Tibial nerve (tissue), 4 donors: Measurements from ENCODE around the gene NXNL2. TPM values are rescaled to one million over a fixed set of nuclear protein-coding genes. Genes with fewer than 3 reads are reported as not detected.

Experiments used
- DNase-seq, 2 donors: peaks; one replicate each; pipeline ENCODE4 v3.0.0-alpha.2; 2019; ENCODE audit warnings: low spot score in 2 of 2
- H3K27ac ChIP-seq, 4 donors: fragments of 200-600 bp; sonication (generic) in 3 of 4; one replicate each; pipeline ENCODE4 v1.5.1; 2017 to 2019; ENCODE audit warnings: mild to moderate bottlenecking in 1 of 4
- H3K27me3 ChIP-seq, 2 donors: fragments of 200-600 bp; sonication (generic) in 1 of 2; one replicate each; pipeline versions ENCODE4 v1.5.1 to v1.6.0; 2017 to 2019
- H3K36me3 ChIP-seq, 3 donors: fragments of 200-600 bp; sonication (generic); one replicate each; pipeline ENCODE4 v1.5.1; 2018 to 2019
- H3K4me1 ChIP-seq, 4 donors: fragments of 200-600 bp; sonication (generic) in 3 of 4; one replicate each; pipeline ENCODE4 v1.5.1; 2017 to 2019
- H3K4me3 ChIP-seq, 4 donors: fragments of 200-600 bp; sonication (generic) in 3 of 4; one replicate each; pipeline ENCODE4 v1.5.1; 2017 to 2019; ENCODE audit warnings: mild to moderate bottlenecking in 1 of 4, moderate library complexity in 1 of 4
- H3K9me3 ChIP-seq, 4 donors: fragments of 200-600 bp; sonication (generic) in 3 of 4; one replicate each; pipeline ENCODE4 v1.5.1; 2017 to 2019
- EP300 ChIP-seq, 2 donors: sonication (generic); formaldehyde crosslinking; IDR thresholded peaks; one replicate each; pipeline ENCODE4 v1.6.1; 2017; ENCODE audit warnings: antibody characterized with exemption in 2 of 2, mild to moderate bottlenecking in 1 of 2
- POLR2A ChIP-seq, 2 donors: fragments of 450-650 bp; IDR thresholded peaks; one replicate each; pipeline ENCODE4 v1.6.1; 2017; ENCODE audit warnings: antibody characterized with exemption in 2 of 2, mild to moderate bottlenecking in 2 of 2, moderate library complexity in 2 of 2
- WGBS, 2 donors: methylation state at CpG; one replicate each; pipeline ENCODE4 v1.1.5; 2018; 5-methylcytosine and 5-hydroxymethylcytosine counted together
- total RNA-seq, 4 donors: library from RNA; depleted of rRNA; stranded (reverse); fragments of >200 nt; gene quantifications; one replicate each; pipeline ENCODE4 v1.1.0, GENCODE V29; 2016
- TF ChIP-seq, protein P1 (sequence below), 5 experiments: fragments of 200-600 bp in 3 of 5; fragments of 450-650 bp in 2 of 5; sonication (generic) in 3 of 5; IDR thresholded peaks; one replicate each; pipeline ENCODE4 v1.5.1; 2016 to 2019; ENCODE audit warnings: antibody characterized with exemption in 5 of 5, mild to moderate bottlenecking in 3 of 5, moderate library complexity in 2 of 5

Gene NXNL2
- total RNA-seq, 4 donors from 2014 or later: 1.5 to 4.6 (median 1.8) TPM; not detected in 1

DNA sequence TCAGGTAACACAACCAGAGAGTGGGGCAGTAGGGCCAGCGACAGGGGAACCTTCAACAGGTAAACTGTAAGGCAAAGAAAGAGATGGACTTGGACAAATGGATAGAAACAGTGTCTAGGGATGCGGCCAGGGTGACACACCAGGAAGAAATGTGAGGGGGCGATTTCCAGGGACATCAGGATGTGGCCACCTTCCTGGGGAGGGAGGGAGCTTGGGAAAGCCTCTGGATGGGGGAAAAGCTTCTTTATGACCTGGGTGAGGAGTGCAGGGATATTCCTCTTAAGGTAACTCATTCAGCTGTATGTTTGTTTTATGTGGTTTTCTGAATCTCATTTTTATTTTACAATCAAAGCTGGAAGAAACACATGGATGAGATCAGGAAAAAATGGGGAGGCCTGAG, 11.9 kb upstream of the NXNL2 start:
- H3K27ac ChIP-seq: no peak overlapping the region
- H3K9me3 ChIP-seq: no peaks in the 10 kb centered on the region
- TF ChIP-seq POLR2A (IDR thresholded peaks at IDR 0.05): no peak
- TF ChIP-seq, protein P1, sequence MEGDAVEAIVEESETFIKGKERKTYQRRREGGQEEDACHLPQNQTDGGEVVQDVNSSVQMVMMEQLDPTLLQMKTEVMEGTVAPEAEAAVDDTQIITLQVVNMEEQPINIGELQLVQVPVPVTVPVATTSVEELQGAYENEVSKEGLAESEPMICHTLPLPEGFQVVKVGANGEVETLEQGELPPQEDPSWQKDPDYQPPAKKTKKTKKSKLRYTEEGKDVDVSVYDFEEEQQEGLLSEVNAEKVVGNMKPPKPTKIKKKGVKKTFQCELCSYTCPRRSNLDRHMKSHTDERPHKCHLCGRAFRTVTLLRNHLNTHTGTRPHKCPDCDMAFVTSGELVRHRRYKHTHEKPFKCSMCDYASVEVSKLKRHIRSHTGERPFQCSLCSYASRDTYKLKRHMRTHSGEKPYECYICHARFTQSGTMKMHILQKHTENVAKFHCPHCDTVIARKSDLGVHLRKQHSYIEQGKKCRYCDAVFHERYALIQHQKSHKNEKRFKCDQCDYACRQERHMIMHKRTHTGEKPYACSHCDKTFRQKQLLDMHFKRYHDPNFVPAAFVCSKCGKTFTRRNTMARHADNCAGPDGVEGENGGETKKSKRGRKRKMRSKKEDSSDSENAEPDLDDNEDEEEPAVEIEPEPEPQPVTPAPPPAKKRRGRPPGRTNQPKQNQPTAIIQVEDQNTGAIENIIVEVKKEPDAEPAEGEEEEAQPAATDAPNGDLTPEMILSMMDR (IDR thresholded peaks at IDR 0.05): no peak
- TF ChIP-seq EP300 (IDR thresholded peaks at IDR 0.05): no peak
- no peak overlapping the region for H3K4me3 ChIP-seq
- no peaks in the 10 kb centered on the region for H3K4me1 ChIP-seq
- WGBS, 2 donors: 79 to 83% methylated on average over 3 of the region's 3 CpGs
- DNase-seq: no peak
- H3K27me3 ChIP-seq: no peaks in the 10 kb centered on the region
- H3K36me3 ChIP-seq: no peaks in the 10 kb centered on the region

DNA sequence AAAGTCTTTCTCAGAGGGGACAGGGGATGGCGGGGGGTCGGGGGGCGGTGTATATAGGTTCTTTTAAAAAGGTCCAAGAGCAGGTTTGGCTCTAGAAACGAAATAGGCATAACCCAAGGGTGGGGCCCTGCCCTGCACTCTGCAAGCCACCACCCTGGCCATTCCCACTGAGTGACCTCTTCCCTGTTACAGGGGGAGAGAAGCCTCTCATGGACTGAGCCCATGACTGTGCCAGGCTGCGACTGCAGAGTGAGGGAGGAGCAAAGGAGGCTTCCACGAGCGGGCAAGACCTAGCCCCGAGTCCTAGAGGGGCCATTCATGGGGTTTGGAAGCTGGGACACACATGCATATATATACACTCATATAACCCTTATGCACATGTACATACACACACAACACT, 10.1 kb upstream of the NXNL2 start:
- no peak overlapping the region for H3K4me3 ChIP-seq
- 89 to 92% methylated on average over 8 of the region's 8 CpGs for WGBS, 2 donors
- H3K27ac ChIP-seq: no peak overlapping the region
- TF ChIP-seq, protein P1 (IDR thresholded peaks at IDR 0.05): no peak
- TF ChIP-seq EP300 (IDR thresholded peaks at IDR 0.05) (no peak), POLR2A (IDR thresholded peaks at IDR 0.05) (no peak)
- H3K9me3 ChIP-seq: no peaks in the 10 kb centered on the region
- H3K4me1 ChIP-seq: peaks cover 0 to 15% (median 1%) of the 10 kb centered on the region in 4 donors
- H3K36me3 ChIP-seq: no peaks in the 10 kb centered on the region
- DNase-seq: no peak
- H3K27me3 ChIP-seq: no peaks in the 10 kb centered on the region

DNA sequence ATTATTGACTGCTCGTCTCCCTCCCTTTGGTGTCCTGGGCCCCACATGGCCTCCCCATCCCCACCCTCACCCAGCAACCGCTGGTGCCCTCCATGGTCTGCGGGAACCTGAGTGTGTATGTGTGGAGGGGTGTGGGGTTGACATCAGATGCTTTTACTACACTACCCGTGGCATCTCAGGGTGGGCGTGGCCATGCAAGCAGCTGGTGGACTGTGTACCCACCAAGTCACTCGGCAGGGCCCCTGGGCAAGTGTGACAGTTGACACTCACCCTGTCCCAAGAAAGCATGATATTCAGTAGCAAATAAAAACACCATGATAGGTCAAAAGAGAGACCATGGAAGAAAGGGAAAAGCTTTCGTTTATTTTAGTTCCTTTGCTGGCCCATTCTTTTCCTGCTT, 7.4 kb upstream of the NXNL2 start:
- 76 to 84% methylated on average over 7 of the region's 7 CpGs for WGBS, 2 donors
- Histone ChIP-seq H3K9me3 (no peaks in the 10 kb centered on the region), H3K4me3 (no peak overlapping the region), H3K4me1 (peaks cover 0 to 36% (median 2%) of the 10 kb centered on the region in 4 donors), H3K27ac (no peak overlapping the region), H3K27me3 (peaks cover 0 to 1% of the 10 kb centered on the region in 2 donors), H3K36me3 (no peaks in the 10 kb centered on the region)
- no peak for DNase-seq
- TF ChIP-seq, protein P1 (IDR thresholded peaks at IDR 0.05): no peak
- TF ChIP-seq POLR2A (IDR thresholded peaks at IDR 0.05) (no peak), EP300 (IDR thresholded peaks at IDR 0.05) (no peak)

DNA sequence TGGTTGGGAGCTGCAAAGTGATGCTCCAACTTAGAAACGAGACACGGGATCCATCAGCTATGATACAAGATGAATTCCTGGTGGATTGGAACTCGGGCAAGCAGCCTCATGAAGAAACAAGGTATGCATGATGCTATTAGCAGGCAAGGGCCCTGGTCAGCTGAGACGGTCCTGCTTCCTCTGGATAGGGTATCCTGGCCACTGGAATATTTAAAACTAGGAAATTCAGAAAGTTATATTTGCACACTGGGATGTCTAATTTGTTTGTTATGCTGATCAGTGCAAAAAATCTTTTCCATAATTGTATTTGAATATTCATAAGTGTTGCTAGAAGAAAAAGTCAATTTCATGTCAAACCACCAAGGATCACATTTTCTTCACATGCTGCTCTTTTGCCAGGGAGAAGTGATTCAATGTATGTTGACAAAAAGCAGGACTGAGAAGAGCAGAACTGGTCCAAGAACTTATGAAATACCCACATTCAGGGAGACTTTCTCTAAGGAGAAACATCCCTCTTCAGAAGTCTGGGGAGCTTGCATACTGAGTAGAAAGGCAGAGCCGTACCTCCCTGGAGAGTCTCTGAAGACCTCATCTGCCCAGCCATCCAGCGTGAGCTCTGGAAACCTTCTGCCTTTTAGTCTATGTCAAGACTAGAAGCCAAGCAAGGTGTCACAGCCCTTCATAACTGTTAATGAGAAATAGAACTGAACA, 6.7 kb upstream of the NXNL2 start:
- no peak for TF ChIP-seq EP300 (IDR thresholded peaks at IDR 0.05)
- TF ChIP-seq, protein P1 (IDR thresholded peaks at IDR 0.05): no peak
- TF ChIP-seq POLR2A (IDR thresholded peaks at IDR 0.05): no peak
- H3K4me1 ChIP-seq: peaks cover 0 to 40% (median 2%) of the 10 kb centered on the region in 4 donors
- H3K4me3 ChIP-seq: no peak overlapping the region
- no peaks in the 10 kb centered on the region for H3K9me3 ChIP-seq
- DNase-seq: no peak
- H3K27ac ChIP-seq: no peak overlapping the region
- no peaks in the 10 kb centered on the region for H3K36me3 ChIP-seq
- peaks cover 0 to 7% of the 10 kb centered on the region in 2 donors for H3K27me3 ChIP-seq
- WGBS, 2 donors: 83 to 86% methylated on average over 6 of the region's 6 CpGs

DNA sequence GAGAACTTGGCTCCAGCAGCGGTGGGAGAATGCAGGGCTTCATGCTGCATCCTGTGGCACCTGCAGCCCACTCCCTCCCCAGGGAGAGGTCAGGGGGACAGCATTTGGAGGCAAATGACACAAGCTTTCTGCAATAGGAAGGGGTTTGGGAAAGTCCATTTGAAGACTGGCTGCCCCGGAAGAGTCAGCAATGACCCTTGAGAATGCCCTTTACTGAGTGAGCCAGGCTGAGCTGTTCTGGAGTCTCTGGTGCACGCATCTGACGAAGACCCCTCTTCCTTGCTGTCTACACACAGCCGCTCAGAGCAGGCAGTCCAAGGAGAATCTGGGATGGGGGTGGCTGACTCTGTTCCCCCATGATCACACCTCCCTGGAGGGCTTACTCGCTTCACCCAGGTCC, 5.5 kb upstream of the NXNL2 start:
- TF ChIP-seq, protein P1 (IDR thresholded peaks at IDR 0.05): no peak
- TF ChIP-seq EP300 (IDR thresholded peaks at IDR 0.05) (no peak), POLR2A (IDR thresholded peaks at IDR 0.05) (no peak)
- 78 to 84% methylated on average over 6 of the region's 6 CpGs for WGBS, 2 donors
- Histone ChIP-seq H3K36me3 (no peaks in the 10 kb centered on the region), H3K4me1 (peaks cover 0 to 50% (median 2%) of the 10 kb centered on the region in 4 donors), H3K27ac (peak overlapping the region in 2 of 4 donors; percentile 1 to 65), H3K4me3 (no peak overlapping the region), H3K27me3 (peaks cover 0 to 7% of the 10 kb centered on the region in 2 donors), H3K9me3 (no peaks in the 10 kb centered on the region)
- DNase-seq: no peak
